HL-60/S4 (cell line): ENCODE measurements around the gene PADI6.

Experiments
- in situ Hi-C: fragments of 300-500 bp; cut with MboI; formaldehyde crosslinking; loops from 2 replicates; pipeline ENCODE4 v1.14.3; 2022; ENCODE audit warnings: low sequenced_read_pairs

PADI6 gene

GRCh38 chr1:17434016-17434415, 62.0 kb downstream of the PADI6 start:
- in situ Hi-C loops, result no loop called here

DNA sequence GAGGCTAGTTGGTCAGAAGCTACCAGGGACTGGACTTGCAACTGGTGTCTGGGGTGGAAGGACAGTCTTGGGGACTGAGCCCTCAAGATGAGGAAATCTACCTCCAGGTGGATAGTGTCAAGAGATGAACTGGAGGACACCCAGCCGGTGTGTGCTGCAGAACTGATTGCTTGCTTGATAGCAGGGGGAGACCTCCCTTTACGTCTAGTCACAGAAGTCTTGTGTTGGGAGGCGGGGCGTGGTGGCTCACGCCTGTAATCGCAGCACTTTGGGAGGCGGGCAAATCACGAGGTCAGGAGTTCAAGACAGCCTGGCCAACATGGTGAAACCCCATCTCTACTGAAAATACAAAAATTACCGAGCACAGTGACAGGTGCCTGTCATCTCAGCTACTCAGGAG, 62.6 kb downstream of the PADI6 start:
- in situ Hi-C loops, result no loop called here

- in situ Hi-C loops, result no loop called here
These were observed 64.6 kb downstream of the PADI6 start for GRCh38 chr1:17436380-17437174.

GRCh38 chr1:17437260-17437579, 65.2 kb downstream of the PADI6 start:
- in situ Hi-C loops, result no loop called here

DNA sequence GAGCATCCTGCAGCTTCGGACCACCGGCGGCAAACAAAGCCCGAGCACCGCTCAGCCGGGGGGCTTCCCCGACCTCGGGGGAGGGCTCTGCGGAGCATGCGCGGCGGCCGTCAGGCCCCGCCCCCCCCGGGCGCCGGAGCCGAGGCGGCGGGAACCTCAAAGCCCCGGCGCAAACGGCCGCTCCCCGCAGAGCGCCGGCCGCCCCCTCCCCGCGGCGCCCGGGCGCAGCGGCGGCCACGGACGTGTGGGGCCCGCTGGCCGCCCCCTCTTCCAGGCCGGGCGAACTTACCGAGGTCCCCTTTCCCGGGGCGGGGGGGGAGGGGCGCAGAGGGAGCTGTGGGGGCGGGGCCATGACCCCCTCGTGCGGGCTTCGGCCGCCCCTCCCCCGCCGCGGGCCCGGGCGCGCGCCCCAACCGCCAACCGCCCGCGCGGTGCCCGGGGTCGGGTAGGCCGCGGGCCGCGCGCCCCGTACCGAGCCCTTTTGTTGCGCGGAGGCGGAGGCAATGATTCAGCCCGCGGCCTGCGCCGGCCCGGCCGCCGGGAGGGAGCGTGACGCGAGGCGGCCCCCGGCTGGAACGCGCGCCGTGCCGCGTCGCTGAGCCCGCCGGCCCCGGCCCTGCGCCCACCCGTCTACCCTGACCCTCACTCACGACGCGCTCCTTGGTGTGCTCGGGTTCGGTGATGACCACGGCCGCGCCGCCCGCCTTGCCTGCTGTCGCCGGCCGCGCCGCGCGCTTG, 65.8 kb downstream of the PADI6 start:
- in situ Hi-C loops, result no loop called here

- in situ Hi-C loops, result no loop called here
These were observed 66.6 kb downstream of the PADI6 start for GRCh38 chr1:17438318-17439249.

GRCh38 chr1:17439250-17440073, 67.5 kb downstream of the PADI6 start, which contains the start of gene RCC2:
Gene RCC2 (minus strand): TSS chr1:17439677. CDS start chr1:17438514, 1,163 bp downstream.
- in situ Hi-C loops, result no loop called here

GRCh38 chr1:17440074-17440826, 68.3 kb downstream of the PADI6 start:
- in situ Hi-C loops, result no loop called here

DNA sequence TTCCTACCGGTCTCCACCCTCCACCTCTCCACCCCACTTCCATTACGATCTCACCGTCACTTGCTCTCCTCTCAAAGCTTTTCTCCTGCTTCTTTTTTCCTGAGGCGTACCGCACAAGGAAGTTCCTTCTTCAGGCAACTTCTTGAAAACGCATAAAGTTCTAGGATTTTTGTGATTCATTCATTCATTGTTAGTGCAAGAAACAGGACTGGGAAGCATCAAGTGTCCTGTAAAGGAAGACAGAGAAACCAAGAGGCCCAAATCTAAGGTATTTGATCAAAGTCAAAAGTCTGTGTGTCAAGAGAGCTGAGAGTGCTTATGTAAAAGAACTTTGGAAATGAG, 68.8 kb downstream of the PADI6 start:
- in situ Hi-C loops, result no loop called here

- in situ Hi-C loops, result no loop called here
These were observed 69.4 kb downstream of the PADI6 start for GRCh38 chr1:17441265-17441992.

- in situ Hi-C loops, result no loop called here
These were observed 70.0 kb downstream of the PADI6 start for GRCh38 chr1:17441993-17442357.

- in situ Hi-C loops, result no loop called here
These were observed 70.8 kb downstream of the PADI6 start for GRCh38 chr1:17442841-17443240.

- in situ Hi-C loops, result no loop called here
These were observed 75.6 kb downstream of the PADI6 start for GRCh38 chr1:17447501-17447992.
